T-cell (primary cell): ENCODE data around the gene DRC3. TPM values are rescaled to one million over a fixed set of nuclear protein-coding genes. Genes with fewer than 3 reads are reported as not detected.

Source experiments
- ATAC-seq, 4 experiments: fragments of 200-7000 bp in 3 of 4; fragments of 150-1000 bp in 1 of 4; cut with Tn5 transposase; replicated peaks in 1 of 4; 1 replicate in 3 of 4; 2 replicates in 1 of 4; pipeline ENCODE4 v1.10.0; 2021; ENCODE audit warnings: moderate library complexity in 3 of 4, mild to moderate bottlenecking in 2 of 4, moderate number of reproducible peaks in 1 of 4
- CTCF ChIA-PET, 2 donors: fragments of 300-600 bp; sonication (Branson Sonifier 250); formaldehyde crosslinking; loops; one replicate each; lab custom pipeline; 2022; ENCODE audit warnings: antibody characterized with exemption in 2 of 2; lab: Charles Lee
- POLR2A ChIA-PET, 2 donors: fragments of 300-600 bp; sonication (Branson Sonifier 250); formaldehyde crosslinking; loops; one replicate each; lab custom pipeline; 2022; ENCODE audit warnings: antibody characterized with exemption in 2 of 2; lab: Charles Lee
- DNase-seq, 35 experiments: peaks; one replicate each; pipeline versions ENCODE4 v3.0.0 to v3.0.0-alpha.2; 2013 to 2023
- H3K27ac ChIP-seq: one replicate; pipeline ENCODE4 v1.5.1; 2013; ENCODE audit warnings: low read length
- H3K27me3 ChIP-seq, 2 experiments: replicated peaks in 1 of 2; 1 replicate in 1 of 2; 2 replicates in 1 of 2; pipeline versions ENCODE4 v1.6.1 to v1.7.0; 2013; ENCODE audit warnings: low read length in 1 of 2, mixed read lengths in 1 of 2; ENCODE audit not compliant: control insufficient read depth in 2 of 2, insufficient read depth in 2 of 2; ENCODE audit errors: extremely low read depth in 1 of 2
- H3K36me3 ChIP-seq, 2 donors: 1 replicate in 1 of 2; 2 replicates in 1 of 2; pipeline versions ENCODE4 v1.6.1 to v1.7.0; 2013; ENCODE audit warnings: low read length in 1 of 2; ENCODE audit not compliant: control insufficient read depth in 2 of 2, insufficient read depth in 1 of 2; ENCODE audit errors: extremely low read depth in 1 of 2
- H3K4me1 ChIP-seq, 2 experiments: 1 replicate in 1 of 2; 2 replicates in 1 of 2; pipeline versions ENCODE4 v1.6.1 to v1.7.0; 2013; ENCODE audit warnings: low read length in 2 of 2, mixed read lengths in 1 of 2; ENCODE audit not compliant: insufficient read depth in 2 of 2, control insufficient read depth in 1 of 2; ENCODE audit errors: extremely low read depth in 1 of 2
- H3K4me3 ChIP-seq, 2 donors: 1 replicate in 1 of 2; 2 replicates in 1 of 2; pipeline versions ENCODE4 v1.5.1 to v1.7.0; 2013; ENCODE audit warnings: mild to moderate bottlenecking in 2 of 2, low read length in 1 of 2, moderate library complexity in 1 of 2; ENCODE audit not compliant: control insufficient read depth in 1 of 2; ENCODE audit errors: extremely low read depth in 1 of 2
- H3K9me3 ChIP-seq: 2 replicates; pipeline ENCODE4 v1.7.0; 2013
- H3K27ac Mint-ChIP-seq, 2 donors: one replicate each; pipeline ENCODE4 v1.8.0; 2020 to 2021; ENCODE audit warnings: mild to moderate bottlenecking in 2 of 2, mixed read lengths in 2 of 2
- H3K27me3 Mint-ChIP-seq, 2 donors: one replicate each; pipeline ENCODE4 v1.8.0; 2021 to 2022; ENCODE audit warnings: mixed read lengths in 2 of 2
- H3K36me3 Mint-ChIP-seq: one replicate; pipeline ENCODE4 v1.8.0; 2021; ENCODE audit warnings: mixed read lengths
- H3K4me1 Mint-ChIP-seq, 3 donors: one replicate each; pipeline ENCODE4 v1.8.0; 2020 to 2022; ENCODE audit warnings: mixed read lengths in 3 of 3, mild to moderate bottlenecking in 1 of 3
- H3K4me3 Mint-ChIP-seq, 3 donors: one replicate each; pipeline ENCODE4 v1.8.0; 2020 to 2022; ENCODE audit warnings: mild to moderate bottlenecking in 3 of 3, mixed read lengths in 3 of 3, moderate library complexity in 3 of 3
- H3K9me3 Mint-ChIP-seq, 3 donors: one replicate each; pipeline ENCODE4 v1.8.0; 2020 to 2022; ENCODE audit warnings: mixed read lengths in 3 of 3
- WGBS: methylation state at CpG from one replicate; pipeline ENCODE4 v1.1.5; 2013; ENCODE audit warnings: missing lambda C conversion rate; ENCODE audit not compliant: insufficient coverage; 5-methylcytosine and 5-hydroxymethylcytosine counted together
- total RNA-seq, 35 experiments: library from RNA in 6 of 35; stranded (reverse) in 6 of 35; fragments of 120-200 nt in 1 of 35; gene quantifications; one replicate each; pipeline versions ENCODE4 v1.2.1 to v1.2.4 and lab custom pipeline; 2013 to 2026

The DRC3 gene
- total RNA-seq, 5 donors from 2014 or later (not counting 1 experiment from before 2014, with no cell fraction given), result 0.32 to 0.58 (median 0.53) TPM; not detected in 2

- H3K4me3 Mint-ChIP-seq, result no peak overlapping the region
These were observed 37.9 kb upstream of the DRC3 start for GRCh38 chr17:17934806-17935205.

GRCh38 chr17:17935321-17936271 is 37.1 kb upstream of the DRC3 start:
- Histone ChIP-seq H3K4me1 (peaks cover 0 to 11% of the 10 kb centered on the region in 2 experiments), H3K9me3 (no peaks in the 10 kb centered on the region), H3K27ac (no peak overlapping the region), H3K27me3 (no peaks in the 10 kb centered on the region), H3K4me3 (no peak overlapping the region), H3K36me3 (no peaks in the 10 kb centered on the region)
- DNase-seq (no peak), ATAC-seq (peak in 1 of 4 experiments; percentile 45)
- Mint-ChIP-seq H3K4me1 (peaks cover 59 to 65% (median 62%) of the 10 kb centered on the region in 3 donors), H3K27me3 (no peaks in the 10 kb centered on the region), H3K4me3 (peak overlapping the region in 1 of 3 donors; percentile 15), H3K36me3 (no peaks in the 10 kb centered on the region), H3K27ac (peak overlapping the region; percentile 14 to 19), H3K9me3 (no peaks in the 10 kb centered on the region)
- 84% methylated on average over 5 of the region's 6 CpGs for WGBS
- ChIA-PET CTCF (interaction anchor here (0.6 to 0.8 kb wide), 3 partner anchors 9 to 95 kb away, joined by 3 to 6 read pairs (median 3); no protein-coding TSS in a partner anchor), POLR2A (interaction anchor here in 1 of 2 donors (1.3 kb wide), 1 partner anchor 253 kb away, joined by 3 read pairs; no protein-coding TSS in a partner anchor)

More at GRCh38 chr17:17934806-17935205, 37.9 kb upstream of the DRC3 start:
- CTCF ChIA-PET, result interaction anchor here in 1 of 2 donors (0.6 kb wide), 1 partner anchor 59 kb away, joined by 3 read pairs; no protein-coding TSS in a partner anchor
- Mint-ChIP-seq H3K9me3 (no peaks in the 10 kb centered on the region), H3K36me3 (no peaks in the 10 kb centered on the region), H3K4me1 (peaks cover 57 to 65% (median 63%) of the 10 kb centered on the region in 3 donors), H3K27me3 (no peaks in the 10 kb centered on the region), H3K27ac (peak overlapping the region in 1 of 2 donors; percentile 14)
- H3K4me3 ChIP-seq, result no peak overlapping the region
- POLR2A ChIA-PET, result no interaction called here
- WGBS, result 79% methylated on average over 2 of the region's 3 CpGs
- no peaks in the 10 kb centered on the region for H3K27me3 ChIP-seq
- peaks cover 0 to 11% of the 10 kb centered on the region in 2 experiments for H3K4me1 ChIP-seq
- DNase-seq, result no peak
- no peak for ATAC-seq
- no peaks in the 10 kb centered on the region for H3K9me3 ChIP-seq
- H3K27ac ChIP-seq, result no peak overlapping the region
- no peaks in the 10 kb centered on the region for H3K36me3 ChIP-seq

GRCh38 chr17:17937201-17937853 is 35.3 kb upstream of the DRC3 start:
- CTCF ChIA-PET, result no interaction called here
- H3K27ac Mint-ChIP-seq, result no peak overlapping the region

DNA sequence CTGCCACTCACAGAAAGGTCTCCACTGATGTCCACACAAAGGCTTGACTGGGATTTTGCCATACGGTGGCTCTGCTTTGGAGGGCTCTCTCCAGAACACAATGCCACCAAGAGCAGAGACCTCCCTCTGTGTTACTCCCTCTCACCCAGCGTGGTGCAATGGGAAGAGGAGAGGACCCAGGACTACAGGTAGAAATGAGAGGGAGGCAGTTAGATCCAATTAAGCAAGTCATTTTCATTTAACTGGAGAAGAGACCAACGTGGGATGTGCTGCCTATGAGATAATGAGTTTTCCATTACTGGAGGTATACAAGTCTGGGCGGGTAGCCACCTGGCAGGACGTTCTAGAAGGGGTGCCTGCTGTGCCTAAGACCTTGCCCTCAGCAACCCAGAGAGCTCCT is 34.7 kb upstream of the DRC3 start:
- no peaks in the 10 kb centered on the region for H3K9me3 ChIP-seq
- H3K4me3 ChIP-seq, result no peak overlapping the region
- no peaks in the 10 kb centered on the region for H3K36me3 ChIP-seq
- ATAC-seq, result no peak
- peaks cover 0 to 11% of the 10 kb centered on the region in 2 experiments for H3K4me1 ChIP-seq
- H3K27me3 Mint-ChIP-seq, result no peaks in the 10 kb centered on the region
- ChIA-PET CTCF (no interaction called here), POLR2A (interaction anchor here in 1 of 2 donors (0.5 kb wide), 1 partner anchor 20 kb away, joined by 4 read pairs; no protein-coding TSS in a partner anchor)
- no peak overlapping the region for H3K27ac ChIP-seq
- no peaks in the 10 kb centered on the region for H3K27me3 ChIP-seq
- no peaks in the 10 kb centered on the region for H3K9me3 Mint-ChIP-seq
- peaks cover 49 to 52% (median 52%) of the 10 kb centered on the region in 3 donors for H3K4me1 Mint-ChIP-seq
- DNase-seq, result no peak
- H3K36me3 Mint-ChIP-seq, result no peaks in the 10 kb centered on the region
- no peak overlapping the region for H3K4me3 Mint-ChIP-seq
- 81% methylated on average over 3 of the region's 5 CpGs for WGBS
- H3K27ac Mint-ChIP-seq, result no peak overlapping the region

More at GRCh38 chr17:17937201-17937853, 35.3 kb upstream of the DRC3 start:
- 100% methylated on average over 3 of the region's 4 CpGs for WGBS
- Mint-ChIP-seq H3K27me3 (no peaks in the 10 kb centered on the region), H3K9me3 (no peaks in the 10 kb centered on the region), H3K4me1 (peaks cover 51 to 53% (median 53%) of the 10 kb centered on the region in 3 donors), H3K36me3 (no peaks in the 10 kb centered on the region), H3K4me3 (no peak overlapping the region)
- Histone ChIP-seq H3K4me3 (no peak overlapping the region), H3K36me3 (no peaks in the 10 kb centered on the region), H3K27me3 (no peaks in the 10 kb centered on the region), H3K27ac (no peak overlapping the region), H3K4me1 (peaks cover 0 to 11% of the 10 kb centered on the region in 2 experiments), H3K9me3 (no peaks in the 10 kb centered on the region)
- ATAC-seq, result no peak
- POLR2A ChIA-PET, result interaction anchor here in 1 of 2 donors (0.5 kb wide), 1 partner anchor 21 kb away, joined by 4 read pairs; no protein-coding TSS in a partner anchor
- no peak for DNase-seq

GRCh38 chr17:17938388-17939107 is 34.1 kb upstream of the DRC3 start:
- H3K9me3 ChIP-seq, result no peaks in the 10 kb centered on the region
- H3K4me3 ChIP-seq, result no peak overlapping the region
- 100% methylated on average over 1 of the region's 8 CpGs for WGBS
- ChIA-PET CTCF (no interaction called here), POLR2A (no interaction called here)
- H3K9me3 Mint-ChIP-seq, result no peaks in the 10 kb centered on the region
- H3K4me3 Mint-ChIP-seq, result no peak overlapping the region
- H3K27ac ChIP-seq, result no peak overlapping the region
- ATAC-seq, result no peak
- peaks cover 0 to 13% of the 10 kb centered on the region in 2 experiments for H3K4me1 ChIP-seq
- H3K27me3 Mint-ChIP-seq, result no peaks in the 10 kb centered on the region
- H3K27ac Mint-ChIP-seq, result no peak overlapping the region
- DNase-seq, result no peak
- H3K36me3 Mint-ChIP-seq, result no peaks in the 10 kb centered on the region
- H3K4me1 Mint-ChIP-seq, result peaks cover 50 to 58% (median 52%) of the 10 kb centered on the region in 3 donors
- H3K36me3 ChIP-seq, result no peaks in the 10 kb centered on the region
- no peaks in the 10 kb centered on the region for H3K27me3 ChIP-seq
